Vagina (tissue), 2 donors: ENCODE data around the gene ZNF14. TPM values are rescaled to one million over a fixed set of nuclear protein-coding genes. Genes with fewer than 3 reads are reported as not detected.
A peak's percentile ranks its signal among the peaks of the same experiment; 100 is the strongest.
"Not testable (repeated sequence)": the region's sequence is repeated elsewhere in the genome, so short reads cannot be mapped to it uniquely, and the experiment has no call there.

Experiments used
- DNase-seq, 2 donors: peaks; one replicate each; pipeline ENCODE4 v3.0.0-alpha.2; 2017; ENCODE audit errors: extremely low spot score in 2 of 2
- H3K27ac ChIP-seq: fragments of 200-600 bp; sonication (generic); one replicate; pipeline ENCODE4 v1.5.1; 2019
- H3K27me3 ChIP-seq: fragments of 200-600 bp; sonication (generic); one replicate; pipeline ENCODE4 v1.5.1; 2019
- H3K36me3 ChIP-seq, 2 donors: fragments of 200-600 bp; sonication (generic); one replicate each; pipeline ENCODE4 v1.5.1; 2017 to 2019
- H3K4me1 ChIP-seq: fragments of 200-600 bp; sonication (generic); one replicate; pipeline ENCODE4 v1.5.1; 2019
- H3K4me3 ChIP-seq, 2 donors: fragments of 200-600 bp; sonication (generic); 1 replicate in 1 of 2; 2 replicates in 1 of 2; pipeline ENCODE4 v1.5.1; 2016 to 2019
- H3K9me3 ChIP-seq: fragments of 200-600 bp; sonication (generic); one replicate; pipeline ENCODE4 v1.5.1; 2019
- CTCF ChIP-seq, 3 experiments: fragments of 450-650 bp in 2 of 3; fragments of 200-600 bp in 1 of 3; sonication (generic) in 1 of 3; IDR thresholded peaks; one replicate each; pipeline ENCODE4 v1.5.1; 2017 to 2019; ENCODE audit warnings: antibody characterized with exemption in 3 of 3, mild to moderate bottlenecking in 2 of 3, moderate library complexity in 2 of 3
- POLR2A ChIP-seq, 2 donors: fragments of 450-650 bp; IDR thresholded peaks; one replicate each; pipeline ENCODE4 v1.6.1; 2017; ENCODE audit warnings: antibody characterized with exemption in 2 of 2, mild to moderate bottlenecking in 2 of 2, moderate library complexity in 2 of 2
- POLR2AphosphoS5 ChIP-seq, 2 donors: sonication (generic); formaldehyde crosslinking; IDR thresholded peaks; one replicate each; pipeline ENCODE4 v1.9.0; 2017; ENCODE audit warnings: antibody characterized with exemption in 2 of 2, mild to moderate bottlenecking in 2 of 2, low read depth in 1 of 2; ENCODE audit not compliant: insufficient read depth in 1 of 2
- intact Hi-C: fragments of 100-400 bp; cut with DNase I; formaldehyde crosslinking; loops from one replicate; pipeline ENCODE4 v1.15.1; 2023
- total RNA-seq: library from RNA; depleted of rRNA; stranded (reverse); fragments of >200 nt; gene quantifications from one replicate; pipeline ENCODE4 v1.2.3, GENCODE V29; 2016

ZNF14 gene
- total RNA-seq, 1 donor from 2014 or later, result 5.4 TPM

- intact Hi-C loops, result no loop called here
- DNase-seq, result no peak
Observed at GRCh38 chr19:19775891-19776205, 42.9 kb upstream of the ZNF14 start.

DNA sequence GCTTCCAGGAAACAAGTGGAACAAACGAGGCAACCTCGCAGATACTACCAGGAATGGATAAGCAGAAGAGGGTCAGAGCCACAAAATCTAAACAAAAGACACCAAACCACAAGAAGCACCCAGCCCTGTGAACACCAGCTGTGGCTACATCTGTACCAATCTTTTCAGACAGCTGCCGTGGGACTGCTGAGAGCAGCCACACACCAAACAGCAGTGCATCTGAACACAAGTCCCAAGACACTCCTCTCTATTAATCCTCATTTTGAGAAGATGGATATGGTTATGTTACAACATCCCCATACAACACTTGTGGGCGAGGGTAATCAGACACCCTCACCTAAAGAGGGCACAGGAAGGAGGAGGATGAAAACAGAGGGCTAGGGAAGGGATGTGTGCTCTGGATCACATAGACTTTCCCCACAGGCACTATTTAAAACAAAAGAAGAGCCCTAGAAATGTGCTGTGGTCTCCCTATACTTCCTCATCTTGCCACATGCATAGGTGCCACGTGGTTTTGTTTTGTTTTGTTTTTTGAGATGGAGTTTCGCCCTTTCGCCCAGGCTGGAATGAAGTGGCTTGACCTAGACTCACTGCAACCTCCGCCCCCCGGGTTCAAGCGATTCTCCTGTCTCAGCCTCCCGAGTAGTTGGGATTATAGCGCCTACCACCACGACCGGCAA, 41.6 kb upstream of the ZNF14 start:
- H3K27me3 ChIP-seq, result no peaks in the 10 kb centered on the region
- no peaks in the 10 kb centered on the region for H3K9me3 ChIP-seq
- peaks cover 29% of the 10 kb centered on the region for H3K4me1 ChIP-seq
- DNase-seq, result no peak
- no peak overlapping the region for H3K4me3 ChIP-seq
- H3K27ac ChIP-seq, result no peak overlapping the region
- intact Hi-C loops, result no loop called here
- no peaks in the 10 kb centered on the region for H3K36me3 ChIP-seq
- TF ChIP-seq CTCF (IDR thresholded peaks at IDR 0.05) (no peak), POLR2AphosphoS5 (IDR thresholded peaks at IDR 0.05; ENCODE audit: insufficient read depth in 1 of 2, low read depth in 1 of 2) (no peak), POLR2A (IDR thresholded peaks at IDR 0.05) (no peak)

More at GRCh38 chr19:19775891-19776205, 42.9 kb upstream of the ZNF14 start:
- no peaks in the 10 kb centered on the region for H3K36me3 ChIP-seq
- H3K9me3 ChIP-seq, result no peaks in the 10 kb centered on the region
- peak overlapping the region; percentile 69 for H3K27ac ChIP-seq
- TF ChIP-seq POLR2A (IDR thresholded peaks at IDR 0.05) (no peak), CTCF (IDR thresholded peaks at IDR 0.05) (no peak), POLR2AphosphoS5 (IDR thresholded peaks at IDR 0.05; ENCODE audit: insufficient read depth in 1 of 2, low read depth in 1 of 2) (no peak)
- H3K27me3 ChIP-seq, result no peaks in the 10 kb centered on the region
- peaks cover 29% of the 10 kb centered on the region for H3K4me1 ChIP-seq
- H3K4me3 ChIP-seq, result peak overlapping the region; percentile 59 to 84

GRCh38 chr19:19771963-19772362, 39.1 kb upstream of the ZNF14 start:
- DNase-seq, intact Hi-C loops, H3K4me3 ChIP-seq, H3K27me3 ChIP-seq, H3K36me3 ChIP-seq, H3K27ac ChIP-seq, H3K9me3 ChIP-seq: not testable (repeated sequence)
- peaks cover 12% of the 10 kb centered on the region for H3K4me1 ChIP-seq

GRCh38 chr19:19769971-19770370, 37.1 kb upstream of the ZNF14 start:
- H3K4me3 ChIP-seq, DNase-seq, H3K9me3 ChIP-seq, H3K27me3 ChIP-seq, intact Hi-C loops, H3K4me1 ChIP-seq, H3K27ac ChIP-seq, H3K36me3 ChIP-seq: not testable (repeated sequence)

GRCh38 chr19:19758164-19758563, 25.3 kb upstream of the ZNF14 start:
- no peak for TF ChIP-seq CTCF (IDR thresholded peaks at IDR 0.05)
- no peak for TF ChIP-seq POLR2A (IDR thresholded peaks at IDR 0.05)
- TF ChIP-seq POLR2AphosphoS5 (IDR thresholded peaks at IDR 0.05; ENCODE audit: insufficient read depth in 1 of 2, low read depth in 1 of 2), result no peak
- Histone ChIP-seq H3K36me3 (peaks cover 0 to 4% of the 10 kb centered on the region in 2 donors), H3K9me3 (no peaks in the 10 kb centered on the region), H3K4me3 (no peak overlapping the region), H3K27ac (no peak overlapping the region), H3K4me1 (no peaks in the 10 kb centered on the region), H3K27me3 (no peaks in the 10 kb centered on the region)
- no peak for DNase-seq
- intact Hi-C loops, result no loop called here

DNA sequence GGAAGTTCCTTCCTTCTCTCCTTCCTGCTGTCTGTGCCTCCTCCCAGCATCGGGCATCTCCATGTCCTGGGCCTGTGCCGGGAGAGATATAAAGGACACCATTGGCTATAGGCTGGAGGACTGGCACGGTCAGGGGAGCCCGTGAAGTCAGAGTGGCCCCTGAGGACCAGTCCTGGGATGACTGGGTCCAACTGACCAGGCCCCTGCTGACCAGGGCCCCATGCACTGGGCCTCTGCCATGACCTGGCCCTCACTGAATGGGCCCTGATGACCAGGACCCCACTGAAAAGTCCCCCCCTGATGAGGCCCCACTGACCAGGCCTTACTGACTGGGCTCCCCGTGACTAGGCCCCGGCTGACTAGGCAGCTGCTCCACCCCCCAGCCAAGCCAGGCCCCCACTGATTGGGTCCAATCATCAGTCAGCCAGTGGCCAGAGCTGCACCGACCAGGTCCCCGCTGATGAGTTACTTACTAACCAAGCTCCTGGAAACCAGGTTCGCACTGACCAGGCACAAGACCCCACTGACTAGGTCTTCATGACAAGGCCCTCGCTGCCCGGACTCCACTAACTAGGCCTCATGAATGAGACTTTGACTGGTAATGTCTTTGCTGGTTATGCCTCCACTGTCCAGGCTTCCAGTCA, 20.0 kb upstream of the ZNF14 start:
- Histone ChIP-seq H3K27ac (no peak overlapping the region), H3K9me3 (no peaks in the 10 kb centered on the region), H3K36me3 (no peaks in the 10 kb centered on the region), H3K27me3 (no peaks in the 10 kb centered on the region), H3K4me1 (no peaks in the 10 kb centered on the region), H3K4me3 (no peak overlapping the region)
- TF ChIP-seq POLR2A (IDR thresholded peaks at IDR 0.05) (no peak), CTCF (IDR thresholded peaks at IDR 0.05) (no peak), POLR2AphosphoS5 (IDR thresholded peaks at IDR 0.05; ENCODE audit: insufficient read depth in 1 of 2, low read depth in 1 of 2) (no peak)
- DNase-seq, result peak in 1 of 2 donors; percentile 90
- intact Hi-C loops, result no loop called here
